Measurements from ENCODE around the gene ASS1. TPM values are rescaled to one million over a fixed set of nuclear protein-coding genes. Genes with fewer than 3 reads are reported as not detected.

ASS1 gene
- total RNA-seq, 3 donors from 2014 or later (not counting 1 experiment from before 2014, with no cell fraction given) = 1.3 TPM; not detected in 2

- TF ChIP-seq CTCF (IDR thresholded peaks at IDR 0.05) = no peak
- Histone ChIP-seq H3K36me3 (ENCODE audit: control insufficient read depth, insufficient read depth, low read length) (no peaks in the 10 kb centered on the region), H3K4me1 (ENCODE audit: control insufficient read depth, insufficient read depth, low read length) (no peaks in the 10 kb centered on the region), H3K27ac (ENCODE audit: low read length) (no peak overlapping the region), H3K27me3 (ENCODE audit: control insufficient read depth, insufficient read depth, low read length) (no peaks in the 10 kb centered on the region), H3K9me3 (ENCODE audit: control insufficient read depth, insufficient read depth, low read length) (no peaks in the 10 kb centered on the region), H3K4me3 (ENCODE audit: low read length) (no peak overlapping the region)
- no peak for ATAC-seq
- DNase-seq = no peak
- Mint-ChIP-seq H3K4me3 (no peak overlapping the region), H3K27ac (no peak overlapping the region), H3K4me1 (no peaks in the 10 kb centered on the region), H3K9me3 (no peaks in the 10 kb centered on the region), H3K27me3 (ENCODE audit: low read depth in 2 of 2) (peaks cover 2 to 7% of the 10 kb centered on the region in 2 donors), H3K36me3 (no peaks in the 10 kb centered on the region)
- intact Hi-C loops (cut with micrococcal nuclease) = no loop called here
- 89% methylated on average over 5 of the region's 5 CpGs for WGBS (ENCODE audit: insufficient coverage)
Observed at GRCh38 chr9:130519927-130520326, 75.2 kb downstream of the ASS1 start.

GRCh38 chr9:130521715-130522114 lies 77.0 kb downstream of the ASS1 start:
- H3K27me3 Mint-ChIP-seq (ENCODE audit: low read depth in 2 of 2) = peaks cover 0 to 7% of the 10 kb centered on the region in 2 donors
- no peaks in the 10 kb centered on the region for H3K36me3 Mint-ChIP-seq
- H3K9me3 Mint-ChIP-seq = no peaks in the 10 kb centered on the region
- DNase-seq (no peak), ATAC-seq (no peak)
- Histone ChIP-seq H3K4me1 (ENCODE audit: control insufficient read depth, insufficient read depth, low read length) (no peaks in the 10 kb centered on the region), H3K4me3 (ENCODE audit: low read length) (no peak overlapping the region), H3K36me3 (ENCODE audit: control insufficient read depth, insufficient read depth, low read length) (no peaks in the 10 kb centered on the region), H3K27me3 (ENCODE audit: control insufficient read depth, insufficient read depth, low read length) (no peaks in the 10 kb centered on the region), H3K9me3 (ENCODE audit: control insufficient read depth, insufficient read depth, low read length) (no peaks in the 10 kb centered on the region), H3K27ac (ENCODE audit: low read length) (no peak overlapping the region)
- no peak for TF ChIP-seq CTCF (IDR thresholded peaks at IDR 0.05)
- H3K4me1 Mint-ChIP-seq = no peaks in the 10 kb centered on the region
- intact Hi-C loops (cut with micrococcal nuclease) = no loop called here
- no peak overlapping the region for H3K27ac Mint-ChIP-seq
- WGBS (ENCODE audit: insufficient coverage) = 84% methylated on average over 5 of the region's 5 CpGs
- H3K4me3 Mint-ChIP-seq = no peak overlapping the region

GRCh38 chr9:130522233-130522808 lies 77.6 kb downstream of the ASS1 start:
- TF ChIP-seq CTCF (IDR thresholded peaks at IDR 0.05) = no peak
- Histone ChIP-seq H3K27me3 (ENCODE audit: control insufficient read depth, insufficient read depth, low read length) (no peaks in the 10 kb centered on the region), H3K4me1 (ENCODE audit: control insufficient read depth, insufficient read depth, low read length) (no peaks in the 10 kb centered on the region), H3K36me3 (ENCODE audit: control insufficient read depth, insufficient read depth, low read length) (no peaks in the 10 kb centered on the region), H3K4me3 (ENCODE audit: low read length) (no peak overlapping the region), H3K27ac (ENCODE audit: low read length) (no peak overlapping the region), H3K9me3 (ENCODE audit: control insufficient read depth, insufficient read depth, low read length) (no peaks in the 10 kb centered on the region)
- Mint-ChIP-seq H3K4me1 (no peaks in the 10 kb centered on the region), H3K9me3 (no peaks in the 10 kb centered on the region), H3K36me3 (no peaks in the 10 kb centered on the region), H3K4me3 (no peak overlapping the region), H3K27ac (no peak overlapping the region), H3K27me3 (ENCODE audit: low read depth in 2 of 2) (peaks cover 0 to 7% of the 10 kb centered on the region in 2 donors)
- ATAC-seq = no peak
- intact Hi-C loops (cut with micrococcal nuclease) = no loop called here
- WGBS (ENCODE audit: insufficient coverage) = 69% methylated on average over 3 of the region's 7 CpGs
- DNase-seq = no peak

GRCh38 chr9:130523921-130524320 lies 79.2 kb downstream of the ASS1 start:
- no peaks in the 10 kb centered on the region for H3K4me1 Mint-ChIP-seq
- Histone ChIP-seq H3K27ac (ENCODE audit: low read length) (no peak overlapping the region), H3K4me3 (ENCODE audit: low read length) (no peak overlapping the region), H3K9me3 (ENCODE audit: control insufficient read depth, insufficient read depth, low read length) (no peaks in the 10 kb centered on the region), H3K4me1 (ENCODE audit: control insufficient read depth, insufficient read depth, low read length) (no peaks in the 10 kb centered on the region), H3K27me3 (ENCODE audit: control insufficient read depth, insufficient read depth, low read length) (no peaks in the 10 kb centered on the region), H3K36me3 (ENCODE audit: control insufficient read depth, insufficient read depth, low read length) (no peaks in the 10 kb centered on the region)
- intact Hi-C loops (cut with micrococcal nuclease) = no loop called here
- H3K36me3 Mint-ChIP-seq = no peaks in the 10 kb centered on the region
- H3K4me3 Mint-ChIP-seq = no peak overlapping the region
- H3K27ac Mint-ChIP-seq = no peak overlapping the region
- H3K9me3 Mint-ChIP-seq = no peaks in the 10 kb centered on the region
- DNase-seq (no peak), ATAC-seq (no peak)
- 52% methylated on average over 12 of the region's 12 CpGs for WGBS (ENCODE audit: insufficient coverage)
- no peaks in the 10 kb centered on the region for H3K27me3 Mint-ChIP-seq (ENCODE audit: low read depth in 2 of 2)
- no peak for TF ChIP-seq CTCF (IDR thresholded peaks at IDR 0.05)
